ENCODE measurements around the gene CEP192. TPM values are rescaled to one million over a fixed set of nuclear protein-coding genes. Genes with fewer than 3 reads are reported as not detected.

CEP192 gene
- total RNA-seq, 1 donor from 2014 or later = 13.5 TPM

DNA sequence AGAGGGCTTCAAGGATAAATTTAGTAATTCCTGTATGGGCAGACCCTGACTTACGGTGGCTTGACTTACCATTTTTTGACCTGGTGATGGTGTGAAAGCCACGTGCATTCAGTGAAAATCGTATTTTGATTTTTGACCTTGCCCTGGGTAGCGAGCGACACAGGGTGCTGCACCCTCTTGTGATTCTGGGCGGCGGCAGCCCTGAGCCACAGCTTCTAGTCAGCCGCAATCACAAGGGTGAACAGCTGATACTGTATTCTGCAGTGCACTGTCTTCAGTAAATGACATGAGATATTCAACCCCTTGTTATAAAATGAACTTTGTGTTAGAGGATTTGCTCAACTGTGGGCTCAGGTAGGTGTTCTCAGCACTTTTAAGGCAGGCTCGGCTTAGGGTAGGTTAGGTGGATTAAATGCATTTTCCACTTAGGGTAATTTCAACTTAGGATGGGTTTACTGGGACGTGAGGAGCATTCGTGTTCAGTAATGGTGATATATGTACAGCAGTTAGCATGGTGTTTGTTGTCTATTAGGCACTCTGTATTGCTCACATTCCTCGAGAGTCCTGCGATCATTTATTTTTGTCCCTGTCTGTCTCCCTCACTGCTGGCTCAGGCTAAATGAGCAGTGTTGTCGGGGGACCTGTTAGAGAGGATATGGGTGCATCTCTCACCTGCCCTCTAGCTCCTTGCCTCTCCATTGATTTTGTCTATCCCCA lies 109.9 kb downstream of the CEP192 start:
- DNase-seq (ENCODE audit: low spot score) = no peak

GRCh38 chr18:13101659-13102197 lies 110.6 kb downstream of the CEP192 start:
- no peak for DNase-seq (ENCODE audit: low spot score)

DNA sequence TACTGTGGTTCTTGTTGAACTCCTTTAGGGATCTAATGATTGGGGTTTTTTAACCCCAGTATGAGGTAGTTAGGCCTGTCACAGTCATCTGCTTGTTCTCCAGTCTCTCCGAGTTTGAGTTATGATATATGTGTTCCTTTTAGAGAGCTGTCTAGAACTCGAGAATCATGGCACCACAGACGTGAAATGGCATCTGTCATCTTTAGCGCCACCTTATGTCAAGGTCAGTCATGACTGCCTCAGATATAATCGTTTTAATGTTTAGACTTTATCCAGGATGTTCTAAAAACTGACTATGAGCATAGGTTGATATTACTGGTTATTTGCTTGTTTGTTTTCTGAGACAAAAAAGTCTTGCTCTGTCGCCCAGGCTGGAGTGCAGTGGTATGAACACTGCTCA lies 112.2 kb downstream of the CEP192 start:
- no peak for DNase-seq (ENCODE audit: low spot score)

- DNase-seq (ENCODE audit: low spot score) = no peak
These were observed 113.9 kb downstream of the CEP192 start for GRCh38 chr18:13105059-13105458.

GRCh38 chr18:13107074-13107473 lies 115.9 kb downstream of the CEP192 start:
- DNase-seq (ENCODE audit: low spot score) = no peak

DNA sequence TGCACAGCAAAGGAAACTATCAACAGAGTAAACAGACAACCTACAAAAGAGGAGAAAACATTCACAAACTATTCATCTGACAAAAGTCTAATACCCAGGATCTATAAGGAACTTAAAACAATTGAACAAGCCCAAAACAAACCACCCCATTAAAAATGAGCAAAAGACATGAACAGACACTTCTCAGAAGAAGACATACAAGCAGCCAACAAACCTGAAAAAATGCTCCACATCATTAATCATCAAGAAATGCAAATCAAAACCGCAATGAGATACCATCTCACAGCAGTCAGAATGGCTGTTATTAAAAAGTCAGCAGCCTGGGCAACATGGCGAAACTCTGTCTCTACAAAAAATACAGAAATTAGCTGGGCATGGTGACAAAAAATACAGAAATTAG lies 117.2 kb downstream of the CEP192 start:
- DNase-seq (ENCODE audit: low spot score) = no peak

- no peak for DNase-seq (ENCODE audit: low spot score)
These were observed 119.4 kb downstream of the CEP192 start for GRCh38 chr18:13110559-13110958.

DNA sequence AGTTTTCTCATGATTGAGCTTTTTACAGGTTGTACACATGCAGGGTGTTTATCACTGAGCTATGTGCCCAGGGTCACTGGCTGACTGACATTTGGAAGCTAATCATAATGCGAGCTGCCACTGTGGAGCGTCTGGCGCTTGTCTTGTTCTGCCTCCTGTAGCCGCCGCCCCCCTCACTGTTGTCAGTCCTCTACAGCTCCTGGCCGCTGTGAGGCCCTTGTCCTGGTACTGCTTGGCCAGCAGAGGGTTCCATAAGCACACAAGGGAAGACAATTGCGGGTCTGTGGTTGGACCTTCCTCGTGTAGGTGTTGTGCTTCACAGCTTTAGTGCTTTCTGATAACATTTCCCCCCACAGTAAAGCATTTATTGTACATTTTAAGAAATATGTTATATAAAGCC lies 121.8 kb downstream of the CEP192 start:
- DNase-seq (ENCODE audit: low spot score) = no peak

- DNase-seq (ENCODE audit: low spot score) = no peak
These were observed 129.1 kb downstream of the CEP192 start for GRCh38 chr18:13120255-13120654.

DNA sequence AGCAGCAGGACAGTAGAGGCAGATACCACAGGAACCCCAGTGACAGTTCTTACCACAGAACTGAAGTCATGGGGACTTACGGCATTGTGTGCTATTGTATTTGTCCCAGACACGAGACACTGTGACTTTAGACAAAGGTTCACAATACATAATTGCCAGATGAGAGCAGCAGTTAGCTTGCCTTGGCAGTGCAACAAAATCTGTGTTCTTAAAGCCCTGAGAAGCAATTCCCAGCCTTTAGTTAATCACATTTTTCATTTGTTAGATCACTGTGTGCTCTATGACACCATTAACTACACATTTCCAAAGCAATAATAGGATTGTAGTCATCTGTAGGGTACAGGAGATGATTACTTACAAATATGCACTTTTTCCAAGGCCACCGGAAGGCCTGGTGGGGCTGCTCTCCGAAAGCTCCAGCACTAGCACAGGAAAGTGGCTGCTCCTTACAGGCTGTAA lies 129.8 kb downstream of the CEP192 start:
- DNase-seq (ENCODE audit: low spot score) = no peak

DNA sequence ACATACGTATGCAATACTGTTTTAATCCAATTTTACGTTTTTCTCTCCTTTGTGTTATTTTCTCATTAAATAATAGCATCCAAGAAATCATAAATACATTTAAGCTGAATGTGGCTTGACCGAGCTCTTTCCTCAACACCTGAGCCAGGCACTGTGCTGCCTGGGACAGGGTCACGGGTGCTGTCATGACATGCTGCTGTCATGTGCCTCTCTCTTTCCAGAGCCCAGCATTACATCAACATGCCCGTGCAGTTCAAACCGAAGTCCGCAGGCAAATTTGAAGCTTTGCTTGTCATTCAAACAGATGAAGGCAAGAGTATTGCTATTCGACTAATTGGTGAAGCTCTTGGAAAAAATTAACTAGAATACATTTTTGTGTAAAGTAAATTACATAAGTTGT lies 133.2 kb downstream of the CEP192 start:
- DNase-seq (ENCODE audit: low spot score) = no peak

- no peak for DNase-seq (ENCODE audit: low spot score)
These were observed 134.0 kb downstream of the CEP192 start for GRCh38 chr18:13125191-13125590.

DNA sequence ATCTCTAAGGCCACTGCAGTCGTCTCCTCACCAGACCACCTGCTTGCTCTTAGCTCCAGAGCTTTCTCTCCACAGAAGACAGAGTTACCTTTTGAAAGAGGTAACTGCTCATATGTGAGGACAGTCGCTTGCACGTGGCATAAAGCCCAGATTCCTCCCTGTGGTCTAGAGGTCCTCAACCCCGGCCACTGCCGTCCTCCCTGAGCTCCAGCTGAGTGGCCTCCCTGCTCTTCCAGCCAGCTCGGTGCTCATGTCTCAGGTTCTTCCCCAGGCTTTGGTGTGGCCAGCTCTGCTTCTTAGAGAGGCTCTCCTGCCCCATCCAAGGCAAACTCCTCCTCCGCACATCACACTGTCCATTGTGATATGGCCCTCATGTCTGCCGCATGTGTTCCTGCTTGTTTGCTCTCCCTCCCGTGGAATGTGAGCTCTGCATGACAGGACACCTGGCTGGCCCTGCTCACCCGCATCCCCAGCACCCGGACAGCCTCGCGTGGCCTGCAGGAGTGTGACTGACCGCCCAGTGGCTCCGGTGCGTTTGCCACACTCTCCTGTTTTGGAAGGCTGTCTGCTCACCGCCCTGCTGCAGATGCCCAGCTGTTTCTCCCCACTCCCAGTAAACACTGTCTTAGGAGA lies 135.9 kb downstream of the CEP192 start:
- DNase-seq (ENCODE audit: low spot score) = no peak

- no peak for DNase-seq (ENCODE audit: low spot score)
These were observed 140.1 kb downstream of the CEP192 start for GRCh38 chr18:13131283-13131682.

DNA sequence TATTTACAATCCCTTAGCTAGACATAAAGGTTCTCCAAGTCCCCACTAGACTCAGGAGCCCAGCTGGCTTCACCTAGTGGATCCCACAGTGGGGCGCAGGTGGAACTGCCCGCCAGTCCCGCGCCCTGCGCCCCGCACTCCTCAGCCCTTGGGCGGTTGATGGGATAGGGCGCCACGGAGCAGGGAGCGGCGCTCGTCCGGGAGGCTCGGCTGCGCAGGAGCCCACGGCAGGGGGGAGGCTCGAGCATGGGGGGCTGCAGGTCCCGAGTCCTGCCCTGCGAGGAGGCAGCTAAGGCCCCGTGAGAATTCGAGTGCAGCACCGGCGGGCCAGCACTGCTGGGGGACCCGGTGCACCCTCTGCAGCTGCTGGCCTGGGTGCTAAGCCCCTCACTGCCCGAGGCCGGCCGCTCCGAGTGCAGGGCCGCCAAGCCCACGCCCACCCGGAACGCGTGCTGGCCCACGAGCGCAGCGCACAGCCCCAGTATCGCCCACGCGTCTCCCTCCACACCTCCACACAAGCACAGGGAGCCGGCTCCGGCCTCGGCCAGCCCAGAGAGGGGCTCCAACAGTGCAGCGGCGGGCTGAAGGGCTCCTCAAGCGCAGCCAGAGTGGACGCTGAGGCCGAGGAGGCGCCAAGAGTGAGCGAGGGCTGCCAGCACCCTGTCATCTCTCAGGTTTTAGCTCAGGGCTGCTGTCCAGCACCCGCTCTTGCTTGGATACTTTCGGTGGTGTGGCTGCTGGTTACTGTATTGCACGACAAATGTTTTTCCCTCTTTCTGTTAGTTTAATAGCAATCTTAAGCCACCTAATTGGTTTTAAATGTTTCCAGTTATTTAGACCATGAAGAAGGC lies 143.6 kb downstream of the CEP192 start:
- no peak for DNase-seq (ENCODE audit: low spot score)

DNA sequence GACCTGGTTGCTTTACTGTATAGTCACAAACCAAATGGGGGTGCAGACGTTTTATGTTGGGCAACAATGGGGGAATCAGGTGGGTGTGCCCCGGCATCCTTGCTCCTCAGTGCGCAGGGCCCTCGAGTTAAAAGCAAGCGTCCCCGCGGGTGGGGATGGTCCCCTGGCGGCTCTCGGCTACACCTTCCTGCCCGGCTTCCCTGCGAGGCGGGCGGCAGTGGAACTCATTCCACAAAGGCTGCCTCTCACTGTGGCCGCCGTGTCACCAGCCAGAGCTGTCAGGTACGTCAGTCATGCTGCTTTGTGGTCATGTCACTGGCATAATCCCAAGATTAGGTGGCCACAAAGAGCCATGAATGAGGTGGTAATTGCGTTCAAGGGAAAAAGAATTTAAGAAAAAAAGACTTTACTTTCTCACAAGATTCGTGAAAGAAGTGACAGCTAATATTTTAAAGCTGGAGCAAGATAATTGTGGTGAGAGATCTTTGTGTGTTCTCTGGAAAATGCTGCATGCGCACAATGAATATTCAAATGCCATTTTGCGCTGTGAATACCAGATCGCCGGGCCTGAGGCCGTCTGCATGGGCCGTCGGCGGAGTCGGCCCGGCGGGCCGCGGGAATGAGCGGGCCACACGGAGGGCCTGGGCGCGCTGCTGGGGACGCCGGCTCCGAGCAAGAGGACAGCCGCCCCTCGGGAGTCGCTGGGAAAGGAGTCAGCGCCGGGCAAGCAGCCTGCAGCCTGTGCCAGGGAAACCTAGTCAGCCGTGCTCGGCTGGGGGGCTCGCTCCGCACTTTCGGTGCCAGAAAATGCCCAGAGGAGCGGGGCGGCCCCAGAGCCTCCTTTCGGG lies 145.1 kb downstream of the CEP192 start:
- DNase-seq (ENCODE audit: low spot score) = no peak

DNA sequence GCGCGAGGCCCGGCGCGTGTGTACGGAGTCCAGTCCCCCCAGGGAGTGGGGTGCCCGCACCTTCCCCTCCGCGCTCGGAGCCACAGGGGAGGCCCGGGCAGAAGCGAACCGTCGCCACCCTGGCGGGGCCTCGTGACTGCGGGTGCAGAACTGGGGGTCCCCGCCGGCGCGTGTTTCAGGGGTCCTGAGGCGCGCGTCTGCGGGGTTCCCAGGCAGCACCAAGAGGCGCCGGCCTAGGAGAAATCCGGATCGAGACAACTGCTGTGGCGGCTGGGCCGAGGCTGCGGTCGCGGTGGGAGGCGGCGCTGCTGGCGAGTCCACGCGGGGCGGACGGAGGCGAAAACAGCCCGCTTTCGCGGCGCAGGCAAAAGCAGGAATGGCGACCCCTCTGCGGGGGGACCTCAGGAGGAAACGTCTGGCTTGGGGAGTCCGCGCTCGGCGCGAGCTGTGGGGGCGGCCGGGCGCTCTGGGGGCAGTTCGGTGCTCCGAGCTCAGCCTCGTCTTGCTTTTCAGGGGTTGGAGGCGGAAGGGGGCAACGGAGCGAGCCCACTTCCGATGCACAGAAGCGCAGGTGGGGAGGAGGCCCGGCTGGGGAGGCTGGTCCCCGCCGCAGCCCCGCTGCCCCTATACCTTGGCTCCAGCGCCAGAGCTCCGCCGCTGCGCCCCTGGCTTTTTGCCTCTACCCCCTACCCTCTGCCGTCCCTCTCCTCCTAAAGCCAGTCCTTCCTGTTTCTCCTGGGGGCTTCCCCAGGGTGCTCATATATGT lies 145.9 kb downstream of the CEP192 start:
- no peak for DNase-seq (ENCODE audit: low spot score)

DNA sequence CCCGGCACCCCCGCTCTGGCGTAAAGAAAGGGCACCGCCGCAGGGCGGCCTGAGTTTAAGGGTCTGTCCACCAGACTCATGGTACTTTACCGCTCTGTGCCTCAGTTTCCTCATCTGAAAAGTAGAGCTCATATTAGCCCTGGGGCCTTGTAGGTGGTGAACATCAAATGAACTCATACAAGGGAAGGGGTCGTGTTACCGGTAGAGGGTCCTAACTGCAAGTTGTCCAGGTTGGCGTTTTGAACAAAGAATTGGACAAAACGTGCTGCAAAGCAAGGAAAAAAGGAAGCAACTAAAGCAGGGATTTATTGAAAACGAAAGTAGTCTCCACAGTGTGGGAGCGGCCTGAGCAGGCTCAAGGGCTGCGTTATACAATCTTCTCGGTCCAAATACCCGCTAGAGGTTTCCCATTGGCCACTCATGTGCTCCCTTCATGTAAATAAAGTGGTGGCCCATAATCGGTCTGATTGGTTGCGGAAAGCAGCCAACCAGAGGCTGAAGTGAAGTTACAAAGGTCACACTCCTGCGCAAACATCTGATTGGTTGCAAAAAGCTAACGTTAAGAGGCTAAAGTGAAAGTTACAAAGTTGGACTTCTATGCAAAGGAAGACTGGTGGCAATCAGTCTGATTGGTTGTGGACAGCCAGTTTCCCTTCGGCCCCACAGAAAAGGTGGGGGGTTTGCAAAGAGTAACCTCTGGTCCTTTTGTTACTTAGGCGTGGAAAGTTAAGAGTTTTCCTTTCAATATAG lies 146.7 kb downstream of the CEP192 start:
- DNase-seq (ENCODE audit: low spot score) = no peak

DNA sequence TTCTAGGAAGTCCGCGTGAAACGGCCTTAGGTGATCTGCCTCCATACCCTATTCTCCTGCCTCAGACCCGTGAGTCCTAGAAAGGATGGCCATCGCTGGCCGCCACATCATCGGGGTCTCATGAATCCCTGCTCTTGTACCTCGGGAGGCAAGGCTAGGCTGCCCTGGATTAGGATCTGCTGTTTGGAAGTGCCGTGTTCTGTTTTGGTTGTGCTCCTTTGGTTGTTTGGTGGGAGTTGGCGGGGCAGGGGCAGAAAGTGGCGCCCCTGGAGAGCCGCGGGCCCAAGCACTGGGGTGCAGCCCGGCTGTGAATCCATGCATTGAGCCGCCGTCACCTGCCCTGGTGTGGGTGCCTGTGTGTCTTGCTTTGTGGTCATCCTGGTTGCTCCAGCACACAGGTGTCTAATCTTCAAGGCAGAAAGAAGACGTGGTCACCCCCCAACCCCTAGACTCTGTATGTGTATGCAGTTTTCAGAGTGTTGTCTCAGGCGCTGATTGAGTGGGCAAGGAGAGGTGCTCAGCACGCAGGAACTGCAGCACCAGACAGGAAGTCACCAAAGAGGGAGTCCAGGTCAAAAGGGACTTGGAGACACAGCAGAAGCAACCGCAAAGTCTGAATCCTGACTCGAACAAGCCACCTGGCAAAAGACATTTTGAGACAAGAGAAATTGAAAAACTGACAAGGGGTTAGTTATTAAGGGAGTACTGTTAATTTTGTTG lies 147.4 kb downstream of the CEP192 start:
- no peak for DNase-seq (ENCODE audit: low spot score)

Data from mesenteric fat pad (tissue), 1 donor.